ENCODE data around the gene REEP6.

DNA sequence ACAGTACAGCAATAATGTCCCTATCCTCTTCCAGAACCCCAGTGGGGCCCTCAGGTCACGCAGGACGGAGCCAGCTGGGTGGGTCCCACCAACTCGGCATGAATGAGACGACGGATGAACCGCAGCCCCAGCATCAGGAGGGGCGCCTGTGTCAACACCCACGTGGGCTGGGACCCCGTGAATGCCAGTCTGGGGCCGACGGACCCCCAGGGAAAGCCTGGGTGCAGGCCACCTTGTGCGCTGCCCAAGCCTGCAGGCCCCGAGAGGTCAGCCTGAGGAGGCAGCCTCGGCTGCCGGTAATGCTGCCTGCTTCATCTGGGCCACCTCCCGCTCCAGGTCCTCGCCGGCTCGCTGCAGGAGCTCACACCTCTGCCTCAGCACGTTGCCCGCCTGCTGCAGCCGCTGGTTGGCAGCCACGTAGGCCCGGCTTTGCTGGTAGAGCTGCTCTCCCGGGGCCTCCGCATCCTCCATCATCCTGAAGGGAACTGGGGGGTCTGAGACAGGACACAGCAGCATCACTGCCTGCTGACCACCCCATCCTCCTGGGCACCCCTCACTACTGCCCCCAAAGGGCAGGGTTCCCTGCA lies 16.1 kb upstream of the REEP6 start:
- TF ChIP-seq TAF1 (IDR thresholded peaks at IDR 0.05; ENCODE audit: low read depth, low read length): no peak
- no peak for TF ChIP-seq POLR2AphosphoS5 (IDR thresholded peaks at IDR 0.05; ENCODE audit: low read depth, low read length)
- no peak for TF ChIP-seq POLR2A (IDR thresholded peaks at IDR 0.05; ENCODE audit: low read depth, low read length)
- TF ChIP-seq SPI1 (IDR thresholded peaks at IDR 0.05; ENCODE audit: low read depth, low read length): no peak
- TF ChIP-seq PAX5 (IDR thresholded peaks at IDR 0.05; ENCODE audit: insufficient read depth, low read length, severe bottlenecking): no peak
